ENCODE data around the gene LBHD2. TPM values are rescaled to one million over a fixed set of nuclear protein-coding genes. Genes with fewer than 3 reads are reported as not detected.

The LBHD2 gene
- total RNA-seq, 1 donor from 2014 or later: not detected

GRCh38 chr14:103107941-103108748, 24.1 kb downstream of the LBHD2 start:
- intact Hi-C loops (cut with DNase I): loop anchor here (5.0 kb wide), 1 partner anchor 184 kb away; no protein-coding TSS in a partner anchor
- Histone ChIP-seq H3K27ac (peak overlapping the region; percentile 56), H3K4me1 (peaks cover 59% of the 10 kb centered on the region)

DNA sequence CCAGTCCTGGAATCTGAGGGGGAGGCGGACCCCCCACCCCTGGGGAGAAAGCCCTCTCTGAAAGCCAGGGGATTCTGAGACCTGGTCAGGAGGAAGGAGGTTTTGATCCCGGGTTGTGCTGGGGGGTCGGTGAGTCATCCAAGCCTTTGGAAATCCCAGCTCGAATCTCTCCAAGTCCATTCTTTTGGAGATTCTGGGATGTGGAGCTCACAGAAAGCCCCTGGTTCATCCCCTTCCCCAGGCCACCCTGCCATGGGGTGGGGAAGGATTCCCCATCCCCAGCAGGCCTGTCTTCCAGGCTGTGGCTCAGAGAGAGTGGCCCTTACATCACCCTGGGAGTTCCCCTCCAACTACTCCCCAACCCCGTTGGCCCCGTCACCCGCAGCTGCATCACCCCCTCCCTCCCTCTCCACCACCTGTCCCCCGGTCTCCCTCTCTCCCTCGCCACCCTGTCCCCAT, 24.8 kb downstream of the LBHD2 start:
- peaks cover 13% of the 10 kb centered on the region for H3K27me3 ChIP-seq
- intact Hi-C loops (cut with DNase I): loop anchor here (5.0 kb wide), 1 partner anchor 184 kb away; no protein-coding TSS in a partner anchor
- H3K4me3 ChIP-seq: no peak overlapping the region
- no peaks in the 10 kb centered on the region for H3K9me3 ChIP-seq
- DNase-seq (ENCODE audit: extremely low spot score in 2 of 2): no peak
- H3K4me1 ChIP-seq: peaks cover 53% of the 10 kb centered on the region
- TF ChIP-seq POLR2AphosphoS5 (IDR thresholded peaks at IDR 0.05; ENCODE audit: insufficient read depth in 1 of 2, low read depth in 1 of 2) (no peak), POLR2A (IDR thresholded peaks at IDR 0.05) (no peak)
- TF ChIP-seq, protein P1, sequence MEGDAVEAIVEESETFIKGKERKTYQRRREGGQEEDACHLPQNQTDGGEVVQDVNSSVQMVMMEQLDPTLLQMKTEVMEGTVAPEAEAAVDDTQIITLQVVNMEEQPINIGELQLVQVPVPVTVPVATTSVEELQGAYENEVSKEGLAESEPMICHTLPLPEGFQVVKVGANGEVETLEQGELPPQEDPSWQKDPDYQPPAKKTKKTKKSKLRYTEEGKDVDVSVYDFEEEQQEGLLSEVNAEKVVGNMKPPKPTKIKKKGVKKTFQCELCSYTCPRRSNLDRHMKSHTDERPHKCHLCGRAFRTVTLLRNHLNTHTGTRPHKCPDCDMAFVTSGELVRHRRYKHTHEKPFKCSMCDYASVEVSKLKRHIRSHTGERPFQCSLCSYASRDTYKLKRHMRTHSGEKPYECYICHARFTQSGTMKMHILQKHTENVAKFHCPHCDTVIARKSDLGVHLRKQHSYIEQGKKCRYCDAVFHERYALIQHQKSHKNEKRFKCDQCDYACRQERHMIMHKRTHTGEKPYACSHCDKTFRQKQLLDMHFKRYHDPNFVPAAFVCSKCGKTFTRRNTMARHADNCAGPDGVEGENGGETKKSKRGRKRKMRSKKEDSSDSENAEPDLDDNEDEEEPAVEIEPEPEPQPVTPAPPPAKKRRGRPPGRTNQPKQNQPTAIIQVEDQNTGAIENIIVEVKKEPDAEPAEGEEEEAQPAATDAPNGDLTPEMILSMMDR (IDR thresholded peaks at IDR 0.05): no peak
- peak overlapping the region; percentile 56 for H3K27ac ChIP-seq
- no peaks in the 10 kb centered on the region for H3K36me3 ChIP-seq

More at GRCh38 chr14:103107941-103108748, 24.1 kb downstream of the LBHD2 start:
- TF ChIP-seq, protein P1 (IDR thresholded peaks at IDR 0.05): no peak
- TF ChIP-seq POLR2AphosphoS5 (IDR thresholded peaks at IDR 0.05; ENCODE audit: insufficient read depth in 1 of 2, low read depth in 1 of 2): no peak
- TF ChIP-seq POLR2A (IDR thresholded peaks at IDR 0.05): no peak
- Histone ChIP-seq H3K9me3 (no peaks in the 10 kb centered on the region), H3K27me3 (peaks cover 18% of the 10 kb centered on the region), H3K4me3 (no peak overlapping the region), H3K36me3 (no peaks in the 10 kb centered on the region)
- DNase-seq (ENCODE audit: extremely low spot score in 2 of 2): no peak

DNA sequence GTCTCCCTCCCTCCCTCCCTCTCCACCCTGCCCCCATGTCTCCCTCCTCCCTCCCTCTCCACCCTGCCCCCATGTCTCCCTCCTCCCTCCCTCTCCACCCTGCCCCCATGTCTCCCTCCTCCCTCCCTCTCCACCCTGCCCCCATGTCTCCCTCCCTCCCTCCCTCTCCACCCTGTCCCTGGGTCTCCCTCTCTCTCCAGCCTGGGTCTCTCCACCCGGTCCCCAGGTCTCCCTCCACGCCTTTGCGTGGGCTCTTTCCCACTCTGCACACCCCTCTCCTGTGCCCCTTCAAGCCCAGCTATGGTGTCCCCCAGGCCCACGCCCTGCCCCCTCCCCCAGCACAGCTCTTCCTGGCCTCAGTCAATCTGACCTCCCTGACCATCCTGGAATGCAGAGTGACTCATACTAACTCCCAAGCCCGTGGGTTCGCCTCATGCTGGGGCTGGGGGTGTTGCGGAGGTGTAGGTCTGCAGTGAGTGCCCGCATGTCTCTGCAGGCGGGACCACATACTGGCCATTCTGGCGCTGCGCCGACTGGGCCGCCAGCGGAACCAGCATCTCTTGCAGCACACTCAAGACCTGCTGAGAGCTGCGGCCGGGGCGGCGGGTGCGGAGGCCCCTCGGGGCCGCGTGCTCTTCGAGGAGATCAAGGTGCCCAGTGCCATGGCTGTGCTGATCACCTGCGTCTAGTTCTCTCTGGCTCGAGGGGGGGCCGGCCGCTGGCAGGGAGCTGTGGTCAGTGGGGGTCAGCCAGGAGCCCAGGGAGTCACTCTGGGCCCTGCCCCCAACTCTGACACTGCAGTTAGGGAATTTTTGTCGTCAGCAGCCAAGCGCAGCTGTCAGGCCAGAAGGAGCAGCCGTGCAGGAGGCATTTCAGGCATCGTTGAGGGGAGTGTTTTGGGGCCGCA, 25.8 kb downstream of the LBHD2 start:
- H3K4me1 ChIP-seq: peaks cover 53% of the 10 kb centered on the region
- TF ChIP-seq, protein P1 (IDR thresholded peaks at IDR 0.05): no peak
- TF ChIP-seq POLR2AphosphoS5 (IDR thresholded peaks at IDR 0.05; ENCODE audit: insufficient read depth in 1 of 2, low read depth in 1 of 2): peak in 1 of 2 donors; percentile 64

GRCh38 chr14:103110681-103111231, 26.7 kb downstream of the LBHD2 start:
- intact Hi-C loops (cut with DNase I): no loop called here
- Histone ChIP-seq H3K4me1 (peaks cover 54% of the 10 kb centered on the region), H3K27ac (peak overlapping the region; percentile 66), H3K9me3 (no peaks in the 10 kb centered on the region), H3K27me3 (no peaks in the 10 kb centered on the region), H3K4me3 (no peak overlapping the region), H3K36me3 (no peaks in the 10 kb centered on the region)
- no peak for DNase-seq (ENCODE audit: extremely low spot score in 2 of 2)
- TF ChIP-seq, protein P1 (IDR thresholded peaks at IDR 0.05): no peak
- TF ChIP-seq POLR2A (IDR thresholded peaks at IDR 0.05): no peak
- TF ChIP-seq POLR2AphosphoS5 (IDR thresholded peaks at IDR 0.05; ENCODE audit: insufficient read depth in 1 of 2, low read depth in 1 of 2): no peak

More for the DNA sequence above, 25.8 kb downstream of the LBHD2 start:
- peak overlapping the region; percentile 66 for H3K27ac ChIP-seq
- H3K36me3 ChIP-seq: no peaks in the 10 kb centered on the region
- no peaks in the 10 kb centered on the region for H3K9me3 ChIP-seq
- peak overlapping the region in 1 of 2 donors; percentile 16 for H3K4me3 ChIP-seq
- intact Hi-C loops (cut with DNase I): loop anchor here (5.0 kb wide), 1 partner anchor 183 kb away; no protein-coding TSS in a partner anchor
- no peak for DNase-seq (ENCODE audit: extremely low spot score in 2 of 2)
- H3K27me3 ChIP-seq: peaks cover 3% of the 10 kb centered on the region

Measured in vagina (tissue), 2 donors.